ENCODE data around the gene ECD. TPM values are rescaled to one million over a fixed set of nuclear protein-coding genes. Genes with fewer than 3 reads are reported as not detected.
"Not testable (repeated sequence)": the region's sequence is repeated elsewhere in the genome, so short reads cannot be mapped to it uniquely, and the experiment has no call there.

ECD gene
- total RNA-seq, 1 experiment from 2014 or later: 51.8 TPM

DNA sequence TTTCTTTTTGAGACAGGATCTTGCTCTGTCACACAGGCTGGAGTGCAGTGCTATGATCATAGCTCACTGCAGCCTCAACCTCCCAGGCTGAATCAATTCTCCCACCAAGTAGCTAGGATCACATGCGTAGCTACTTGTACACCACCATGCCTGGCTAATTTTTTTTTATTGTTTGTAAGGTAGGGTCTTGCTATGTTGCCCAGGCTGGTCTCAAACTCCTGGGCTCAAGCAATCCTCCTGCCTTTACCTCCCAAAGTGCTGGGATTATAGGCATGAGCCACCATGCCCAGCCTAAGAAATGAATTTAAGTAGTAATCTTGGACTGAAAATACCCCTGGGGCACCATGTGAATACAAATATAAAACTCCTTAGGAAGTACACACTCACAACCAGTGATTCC is 51.8 kb downstream of the ECD start:
- H3K27ac Mint-ChIP-seq (ENCODE audit: unreplicated experiment): no peak overlapping the region
- no peak for DNase-seq
- CTCF ChIA-PET: interaction anchor here (0.7 kb wide), 1 partner anchor 19 kb away, joined by 3 read pairs; the partner anchor contains the start of gene P4HA1
- no peak overlapping the region for H3K4me3 Mint-ChIP-seq (ENCODE audit: unreplicated experiment)
- POLR2A ChIA-PET: interaction anchor here (0.6 to 0.7 kb wide), 2 partner anchors 19 to 23 kb away, joined by 3 to 4 read pairs; partner anchors contain the start of gene P4HA1
- Histone ChIP-seq H3K36me3 (ENCODE audit: control insufficient read depth, insufficient read depth, low read length) (no peaks in the 10 kb centered on the region), H3K9me3 (no peaks in the 10 kb centered on the region), H3K4me3 (ENCODE audit: low read depth, low read length) (no peak overlapping the region), H3K4me1 (peaks cover 37% of the 10 kb centered on the region), H3K27me3 (replicated peaks; ENCODE audit: control insufficient read depth, insufficient read depth, low read length) (no peaks in the 10 kb centered on the region)
- H3K36me3 Mint-ChIP-seq (ENCODE audit: insufficient read depth, unreplicated experiment): peaks cover 11% of the 10 kb centered on the region
- no TSS peak for BruUV-seq (replicated peaks)
- no peak for TF ChIP-seq CTCF (IDR thresholded peaks at IDR 0.05; ENCODE audit: insufficient read depth in 1 of 2, low read depth in 1 of 2, low read length in 1 of 2, severe bottlenecking in 1 of 2, unreplicated experiment in 1 of 2)
- peaks cover 14% of the 10 kb centered on the region for H3K4me1 Mint-ChIP-seq (ENCODE audit: low read depth, unreplicated experiment)
- intact Hi-C loops (cut with micrococcal nuclease; ENCODE audit: unreplicated experiment): no loop called here
- H3K9me3 Mint-ChIP-seq (ENCODE audit: unreplicated experiment): no peaks in the 10 kb centered on the region
- H3K27me3 Mint-ChIP-seq (ENCODE audit: insufficient read depth, unreplicated experiment): no peaks in the 10 kb centered on the region

DNA sequence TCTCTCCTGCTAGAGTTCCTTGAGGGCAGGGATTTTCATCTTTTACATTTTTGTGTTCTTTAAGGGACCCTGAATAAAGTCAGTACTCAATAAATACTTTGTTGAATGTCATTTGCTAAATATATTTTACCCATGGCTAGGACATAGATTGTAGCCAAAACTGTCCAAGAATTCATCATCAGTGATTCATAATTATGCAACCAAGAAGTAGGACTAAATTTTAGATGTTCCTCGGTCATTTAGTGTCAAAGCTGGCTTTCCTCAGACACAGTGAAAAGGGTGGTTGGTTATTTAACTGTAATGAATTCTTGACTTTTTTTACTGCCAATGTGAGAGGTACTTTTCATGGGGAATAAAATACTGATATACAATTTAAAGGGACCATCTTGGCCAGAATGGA is 54.3 kb downstream of the ECD start:
- Histone ChIP-seq H3K9me3 (no peaks in the 10 kb centered on the region), H3K4me3 (ENCODE audit: low read depth, low read length) (no peak overlapping the region), H3K4me1 (peaks cover 22% of the 10 kb centered on the region), H3K27me3 (replicated peaks; ENCODE audit: control insufficient read depth, insufficient read depth, low read length) (no peaks in the 10 kb centered on the region), H3K36me3 (ENCODE audit: control insufficient read depth, insufficient read depth, low read length) (no peaks in the 10 kb centered on the region)
- POLR2A ChIA-PET: interaction anchor here (0.6 to 0.8 kb wide), 2 partner anchors 16 to 18 kb away, joined by 3 to 8 read pairs; no protein-coding TSS in a partner anchor
- no TSS peak for BruUV-seq (replicated peaks)
- Mint-ChIP-seq H3K4me3 (ENCODE audit: unreplicated experiment) (no peak overlapping the region), H3K4me1 (ENCODE audit: low read depth, unreplicated experiment) (peaks cover 7% of the 10 kb centered on the region), H3K27me3 (ENCODE audit: insufficient read depth, unreplicated experiment) (no peaks in the 10 kb centered on the region), H3K27ac (ENCODE audit: unreplicated experiment) (no peak overlapping the region), H3K36me3 (ENCODE audit: insufficient read depth, unreplicated experiment) (peaks cover 21% of the 10 kb centered on the region), H3K9me3 (ENCODE audit: unreplicated experiment) (no peaks in the 10 kb centered on the region)
- CTCF ChIA-PET: interaction anchor here (1.0 kb wide), 1 partner anchor 17 kb away, joined by 3 read pairs; the partner anchor contains the start of gene P4HA1
- intact Hi-C loops (cut with micrococcal nuclease; ENCODE audit: unreplicated experiment): loop anchor here (5.0 kb wide), 1 partner anchor 54 kb away; the partner anchor contains the start of genes ECD and FAM149B1
- TF ChIP-seq CTCF (IDR thresholded peaks at IDR 0.05; ENCODE audit: insufficient read depth in 1 of 2, low read depth in 1 of 2, low read length in 1 of 2, severe bottlenecking in 1 of 2, unreplicated experiment in 1 of 2): no peak
- no peak for DNase-seq

DNA sequence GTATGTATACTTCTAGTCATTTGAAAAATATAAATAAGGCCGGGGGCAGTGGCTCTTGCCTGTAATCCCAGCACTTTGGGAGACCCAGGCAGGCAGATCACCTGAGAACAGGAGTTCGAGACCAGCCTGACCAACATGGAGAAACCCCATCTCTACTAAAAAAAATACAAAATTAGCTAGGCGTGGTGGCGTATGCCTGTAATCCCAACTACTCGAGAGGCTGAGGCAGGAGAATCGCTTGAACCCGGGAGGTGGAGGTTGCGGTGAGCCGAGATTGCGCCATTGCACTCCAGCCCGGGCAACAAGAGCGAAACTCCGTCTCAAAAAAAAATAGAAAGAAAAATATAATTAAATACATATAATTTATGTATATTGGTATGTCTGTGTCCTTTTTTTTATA is 55.8 kb downstream of the ECD start:
- peaks cover 11% of the 10 kb centered on the region for H3K4me1 ChIP-seq
- H3K36me3 ChIP-seq (ENCODE audit: control insufficient read depth, insufficient read depth, low read length); BruUV-seq (replicated peaks); H3K4me3 ChIP-seq (ENCODE audit: low read depth, low read length); H3K9me3 ChIP-seq; H3K9me3 Mint-ChIP-seq (ENCODE audit: unreplicated experiment); H3K4me1 Mint-ChIP-seq (ENCODE audit: low read depth, unreplicated experiment); H3K27me3 Mint-ChIP-seq (ENCODE audit: insufficient read depth, unreplicated experiment); DNase-seq; H3K27me3 ChIP-seq (replicated peaks; ENCODE audit: control insufficient read depth, insufficient read depth, low read length): not testable (repeated sequence)
- ChIA-PET CTCF (interaction anchor here (3.1 kb wide), 1 partner anchor 15 kb away, joined by 40 read pairs; the partner anchor contains the start of gene P4HA1), POLR2A (interaction anchor here (0.6 to 3.1 kb wide), 4 partner anchors 15 to 135 kb away, joined by 3 to 43 read pairs (median 4); partner anchors contain the start of genes DNAJC9 and P4HA1)
- H3K4me3 Mint-ChIP-seq (ENCODE audit: unreplicated experiment): peak overlapping the region; percentile 85
- intact Hi-C loops (cut with micrococcal nuclease; ENCODE audit: unreplicated experiment): loop anchor here (5.0 kb wide), 1 partner anchor 55 kb away; the partner anchor contains the start of genes ECD and FAM149B1
- H3K36me3 Mint-ChIP-seq (ENCODE audit: insufficient read depth, unreplicated experiment): peaks cover 21% of the 10 kb centered on the region
- H3K27ac Mint-ChIP-seq (ENCODE audit: unreplicated experiment): peak overlapping the region; percentile 90

Measured in Caco-2 (cell line).